Hematopoietic multipotent progenitor cell treated with erythropoietin and hydrocortisone succinate and interleukin-3 and kit ligand, for 4 days (in vitro differentiated cells): ENCODE results near the gene AGBL5.

Source experiments
- DNase-seq: peaks from one replicate; pipeline ENCODE4 v3.0.0-alpha.2; 2015

The AGBL5 gene, protein sequence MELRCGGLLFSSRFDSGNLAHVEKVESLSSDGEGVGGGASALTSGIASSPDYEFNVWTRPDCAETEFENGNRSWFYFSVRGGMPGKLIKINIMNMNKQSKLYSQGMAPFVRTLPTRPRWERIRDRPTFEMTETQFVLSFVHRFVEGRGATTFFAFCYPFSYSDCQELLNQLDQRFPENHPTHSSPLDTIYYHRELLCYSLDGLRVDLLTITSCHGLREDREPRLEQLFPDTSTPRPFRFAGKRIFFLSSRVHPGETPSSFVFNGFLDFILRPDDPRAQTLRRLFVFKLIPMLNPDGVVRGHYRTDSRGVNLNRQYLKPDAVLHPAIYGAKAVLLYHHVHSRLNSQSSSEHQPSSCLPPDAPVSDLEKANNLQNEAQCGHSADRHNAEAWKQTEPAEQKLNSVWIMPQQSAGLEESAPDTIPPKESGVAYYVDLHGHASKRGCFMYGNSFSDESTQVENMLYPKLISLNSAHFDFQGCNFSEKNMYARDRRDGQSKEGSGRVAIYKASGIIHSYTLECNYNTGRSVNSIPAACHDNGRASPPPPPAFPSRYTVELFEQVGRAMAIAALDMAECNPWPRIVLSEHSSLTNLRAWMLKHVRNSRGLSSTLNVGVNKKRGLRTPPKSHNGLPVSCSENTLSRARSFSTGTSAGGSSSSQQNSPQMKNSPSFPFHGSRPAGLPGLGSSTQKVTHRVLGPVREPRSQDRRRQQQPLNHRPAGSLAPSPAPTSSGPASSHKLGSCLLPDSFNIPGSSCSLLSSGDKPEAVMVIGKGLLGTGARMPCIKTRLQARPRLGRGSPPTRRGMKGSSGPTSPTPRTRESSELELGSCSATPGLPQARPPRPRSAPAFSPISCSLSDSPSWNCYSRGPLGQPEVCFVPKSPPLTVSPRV

GRCh38 chr2:27050996-27051901 lies at the start of gene AGBL5:
Gene AGBL5 (plus strand): TSS chr2:27051668. CDS start chr2:27052959, 1,291 bp downstream.
- DNase-seq, result peak; percentile 97

DNA sequence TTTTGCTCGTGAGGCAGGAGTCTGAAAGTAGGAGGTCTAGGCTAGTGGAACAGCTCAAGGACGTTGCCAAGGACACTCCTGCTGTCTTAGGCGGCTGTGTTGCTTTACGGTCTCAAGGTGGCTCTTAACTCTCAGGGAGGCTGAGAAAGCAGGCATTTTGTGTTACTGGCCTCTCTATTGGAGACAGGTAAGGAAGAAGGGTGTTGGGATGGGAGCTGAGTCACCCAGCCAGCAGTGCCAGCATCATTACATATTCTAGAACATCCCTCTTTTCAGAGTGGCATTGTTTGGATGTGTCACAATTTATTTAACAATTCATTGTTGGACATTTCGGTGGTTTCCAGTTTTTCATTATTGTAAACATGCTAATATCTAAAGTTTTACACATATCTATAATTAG lies 49.5 kb upstream of the AGBL5 start:
- no peak for DNase-seq

GRCh38 chr2:27003007-27003406 lies 48.5 kb upstream of the AGBL5 start:
- DNase-seq, result no peak

DNA sequence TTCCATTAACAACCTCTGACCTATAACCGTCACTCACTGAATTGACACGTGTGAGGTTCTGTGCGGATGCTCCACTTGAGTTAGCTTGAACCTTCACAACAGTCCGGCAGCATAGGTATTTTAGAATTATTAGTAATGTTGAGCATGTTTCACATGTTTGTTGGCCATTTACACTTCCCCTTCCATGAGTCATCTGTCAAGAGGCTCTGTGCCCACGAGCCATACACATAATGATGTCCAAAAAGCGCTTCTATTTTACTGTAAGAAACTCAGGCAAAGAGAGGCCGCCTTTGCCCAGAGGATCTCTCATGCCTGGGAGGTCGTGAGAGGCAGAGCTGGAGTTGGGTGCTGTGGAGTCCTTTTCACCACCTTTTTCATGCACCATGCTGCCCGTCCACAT lies 47.6 kb upstream of the AGBL5 start:
- DNase-seq, result no peak

DNA sequence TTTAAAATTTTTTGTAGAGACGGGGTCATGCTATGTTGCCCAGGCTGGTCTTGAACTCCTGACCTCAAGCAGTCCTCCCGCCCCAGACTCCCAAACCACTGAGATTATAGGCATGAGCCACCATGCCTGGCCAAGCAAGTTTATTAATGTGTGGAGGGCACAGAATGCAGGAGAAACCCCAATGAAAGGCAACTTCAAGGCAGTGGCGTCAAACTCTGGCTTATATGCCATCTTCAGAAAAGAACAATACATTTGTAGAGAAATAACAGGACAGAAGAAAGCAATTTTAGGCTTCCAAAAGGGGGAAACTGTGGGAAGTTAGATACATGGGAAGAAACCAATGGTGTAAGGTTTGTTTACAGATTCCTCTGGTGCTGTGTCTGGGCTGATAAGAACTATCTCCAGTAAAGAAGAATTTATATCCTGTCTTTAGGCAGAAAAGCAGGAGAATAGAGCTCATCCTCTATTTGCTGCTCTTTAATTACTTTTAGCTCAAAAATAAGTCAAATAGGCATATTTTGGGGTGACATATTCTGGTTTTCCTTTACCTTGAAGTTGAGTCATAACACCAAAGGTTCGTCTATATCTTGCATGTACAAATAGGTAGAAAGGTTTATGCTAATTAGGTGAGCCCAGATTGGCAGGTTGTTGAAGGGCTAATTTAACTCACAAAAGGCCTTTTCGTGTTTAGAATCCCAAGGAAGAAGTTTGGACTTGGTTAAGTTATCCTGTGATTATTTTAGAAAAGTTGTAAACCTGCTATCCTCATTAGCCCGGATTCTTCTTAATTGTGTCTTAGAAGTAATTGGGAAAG lies 44.7 kb upstream of the AGBL5 start:
- DNase-seq, result no peak

DNA sequence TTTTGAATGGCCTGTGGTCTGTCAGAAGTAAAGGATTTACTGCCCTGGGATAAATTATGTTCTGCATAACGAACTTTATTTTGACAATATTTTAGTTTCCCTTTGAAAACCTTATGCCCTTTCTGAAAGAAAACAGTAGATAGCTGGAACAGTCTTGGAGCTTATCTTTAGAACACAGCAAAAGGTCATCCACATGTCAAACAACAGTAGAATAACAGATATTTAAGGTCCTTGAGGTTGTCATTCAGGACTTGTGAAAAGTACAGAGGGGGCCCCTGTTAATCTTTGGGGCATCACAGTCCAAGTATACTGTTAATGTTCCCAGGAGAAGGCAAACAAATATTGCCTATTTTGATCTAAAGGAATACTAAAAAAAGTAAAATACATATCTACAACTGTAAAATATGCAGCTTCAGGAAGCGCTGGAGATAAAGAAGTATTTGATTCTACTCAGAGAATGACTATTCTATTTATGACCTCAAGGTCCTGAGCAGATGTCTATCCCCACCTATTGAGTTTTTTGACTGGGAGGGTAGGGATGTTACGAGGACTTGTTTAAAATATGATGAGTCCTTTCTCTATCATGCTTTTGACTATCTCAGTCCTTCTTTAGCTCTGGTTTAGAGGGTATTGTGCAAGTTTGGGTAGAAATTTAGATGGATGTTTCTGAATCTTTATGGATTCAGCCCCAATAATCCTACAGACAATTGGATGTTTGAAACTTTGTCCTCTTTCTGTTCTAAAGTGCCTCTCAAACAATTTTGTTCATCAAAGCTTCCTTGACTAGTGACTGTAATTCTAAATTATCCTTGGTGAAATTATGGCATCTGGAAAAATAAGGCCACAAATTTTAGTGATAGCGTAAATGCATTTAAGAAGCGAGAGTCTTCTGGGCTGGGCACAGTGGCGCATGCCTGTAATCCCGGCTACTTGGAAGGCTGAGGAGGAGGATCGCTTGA lies 43.8 kb upstream of the AGBL5 start:
- DNase-seq, result peak; percentile 71

DNA sequence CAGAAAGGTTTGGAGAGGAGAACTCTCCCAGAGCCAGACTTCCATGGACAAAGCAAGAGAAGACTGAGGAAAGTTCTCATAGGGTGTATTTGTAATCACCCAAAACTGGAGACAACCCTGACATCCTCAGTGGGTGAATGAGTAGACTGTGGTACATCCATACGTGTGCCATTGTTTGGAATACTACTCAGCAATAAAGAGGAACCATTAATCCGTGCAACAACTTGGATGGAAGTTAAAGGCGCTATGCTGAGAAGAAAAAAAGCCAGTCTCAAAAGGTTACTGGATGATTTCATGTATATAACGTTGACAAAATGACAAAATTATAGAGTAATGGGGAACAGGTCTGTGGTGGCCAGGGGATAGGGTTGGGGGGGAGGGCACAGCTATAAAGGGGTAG lies 42.8 kb upstream of the AGBL5 start:
- DNase-seq, result no peak

DNA sequence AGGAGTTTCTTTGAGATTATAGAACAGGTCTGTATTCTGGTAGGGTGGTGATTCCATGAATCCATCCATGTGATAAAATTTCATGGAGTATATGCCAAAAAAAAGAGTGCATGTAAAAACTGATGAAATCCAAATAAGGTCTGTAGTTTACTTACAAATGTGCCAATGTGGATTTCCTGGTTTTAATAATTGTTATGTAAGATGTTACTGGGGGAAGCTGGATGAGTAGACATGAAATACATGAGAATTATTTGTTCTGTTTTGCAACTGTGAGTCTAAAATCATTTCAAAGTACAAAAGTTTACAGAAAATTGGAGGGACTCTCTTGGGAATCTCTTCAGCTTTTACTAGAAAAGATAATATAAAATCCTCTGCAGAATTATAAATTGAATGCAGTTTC lies 42.4 kb upstream of the AGBL5 start:
- DNase-seq, result no peak

DNA sequence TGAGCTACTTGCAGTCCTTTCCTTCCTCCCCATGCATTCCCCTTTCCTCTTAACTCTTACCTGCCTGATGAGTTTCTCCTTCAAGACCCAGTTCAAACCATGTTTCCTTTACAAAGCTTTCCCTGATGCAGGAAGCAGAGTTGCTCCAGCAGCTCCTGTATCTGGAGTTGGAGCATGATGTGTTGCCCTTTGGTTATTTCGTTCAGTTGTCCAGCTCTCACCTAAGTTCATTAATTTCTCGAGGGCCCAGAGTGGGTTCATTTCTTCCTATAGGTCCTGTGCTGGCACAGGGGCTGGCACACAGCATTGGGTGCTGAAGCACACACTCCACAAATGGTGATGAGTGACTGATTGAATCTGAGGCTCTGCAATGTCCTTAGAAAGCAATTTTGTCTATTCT lies 41.8 kb upstream of the AGBL5 start:
- no peak for DNase-seq

DNA sequence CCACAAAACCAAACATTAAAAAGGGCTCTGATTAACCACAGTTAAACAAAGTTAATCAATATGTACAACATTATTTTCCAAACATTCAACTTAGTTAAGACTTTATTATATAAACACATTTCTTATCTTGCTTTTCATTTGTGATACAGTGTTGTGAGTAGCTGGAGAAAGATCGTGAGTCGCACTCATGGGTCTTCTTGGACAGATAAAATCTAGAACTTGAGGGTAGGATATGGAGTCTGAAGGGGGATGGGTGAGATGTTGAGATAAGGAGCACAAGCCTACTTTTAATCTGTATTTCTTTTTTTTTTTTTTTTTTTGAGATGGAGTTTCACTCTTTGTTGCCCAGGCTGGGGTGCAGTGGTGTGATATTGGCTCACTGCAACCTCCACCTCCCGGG lies 41.3 kb upstream of the AGBL5 start:
- peak; percentile 72 for DNase-seq

GRCh38 chr2:27013738-27014137 lies 37.7 kb upstream of the AGBL5 start:
- no peak for DNase-seq

- DNase-seq, result no peak
Measured at GRCh38 chr2:27014771-27015433, 36.6 kb upstream of the AGBL5 start.

DNA sequence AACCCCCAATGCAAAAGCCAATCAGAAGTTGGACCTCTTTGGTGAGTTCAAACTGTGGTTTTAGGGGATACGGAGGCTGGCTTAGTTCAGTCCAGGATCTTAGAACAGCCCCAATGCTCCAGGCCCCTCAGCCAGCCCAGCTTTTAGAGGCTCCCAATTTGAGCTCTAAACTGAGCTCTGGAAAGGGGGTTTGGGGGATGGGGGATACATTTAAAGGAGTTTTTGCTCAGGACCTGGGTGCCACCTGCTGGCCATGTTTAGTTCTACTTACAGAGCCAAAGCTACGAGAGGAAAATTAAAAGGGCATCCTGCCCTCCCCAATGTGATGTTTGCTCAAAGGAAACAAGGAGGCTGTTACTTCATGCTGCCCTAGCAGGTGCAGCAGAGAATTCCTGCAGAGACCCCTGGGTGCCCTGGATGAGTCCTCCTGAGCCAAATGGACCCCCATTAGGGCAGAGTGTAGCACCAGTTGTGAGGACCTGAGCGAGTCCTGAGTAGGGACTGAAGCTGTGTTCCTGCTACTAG lies 34.6 kb upstream of the AGBL5 start:
- peak; percentile 89 for DNase-seq

DNA sequence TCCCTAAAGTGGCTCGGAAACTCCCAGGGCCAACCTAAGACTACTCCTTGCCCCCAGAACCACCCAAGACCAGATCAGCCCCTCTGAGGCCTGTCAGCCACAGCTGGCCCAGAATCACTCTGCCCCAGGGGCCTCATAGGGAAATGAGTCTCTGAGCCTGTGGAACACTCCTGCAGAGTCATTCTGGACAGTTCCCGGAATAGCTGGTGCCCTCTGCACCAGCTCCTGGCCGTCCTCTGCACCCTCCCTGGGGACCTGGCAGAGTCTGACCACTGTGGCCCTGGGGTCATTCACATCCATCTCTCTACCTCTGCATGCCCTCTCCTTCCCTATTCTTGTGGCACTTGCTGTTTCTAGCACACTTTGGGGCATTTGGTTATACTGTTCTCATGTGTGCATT lies 33.3 kb upstream of the AGBL5 start:
- DNase-seq, result no peak

DNA sequence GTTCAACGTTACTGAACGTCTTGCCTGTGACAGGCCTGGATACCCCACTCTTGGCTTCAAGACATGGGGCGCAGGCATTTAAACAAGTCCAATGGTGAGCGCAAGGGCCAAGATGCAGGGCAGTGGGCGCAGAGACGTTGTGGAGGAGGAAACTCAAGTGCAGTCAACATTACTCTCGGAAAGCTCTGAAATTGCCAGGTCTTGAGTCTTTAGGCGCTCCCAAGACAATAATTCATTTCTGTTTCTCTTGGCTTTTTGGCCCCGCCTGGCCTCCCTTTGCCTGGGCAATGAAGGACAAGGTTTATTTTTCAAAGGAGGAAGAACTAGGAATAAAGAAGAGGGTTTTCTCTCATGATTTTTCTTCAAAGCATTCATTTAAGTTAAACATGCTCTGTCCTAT lies 32.0 kb upstream of the AGBL5 start:
- no peak for DNase-seq

- DNase-seq, result peak; percentile 77
Measured at GRCh38 chr2:27019931-27020855, 31.3 kb upstream of the AGBL5 start.

DNA sequence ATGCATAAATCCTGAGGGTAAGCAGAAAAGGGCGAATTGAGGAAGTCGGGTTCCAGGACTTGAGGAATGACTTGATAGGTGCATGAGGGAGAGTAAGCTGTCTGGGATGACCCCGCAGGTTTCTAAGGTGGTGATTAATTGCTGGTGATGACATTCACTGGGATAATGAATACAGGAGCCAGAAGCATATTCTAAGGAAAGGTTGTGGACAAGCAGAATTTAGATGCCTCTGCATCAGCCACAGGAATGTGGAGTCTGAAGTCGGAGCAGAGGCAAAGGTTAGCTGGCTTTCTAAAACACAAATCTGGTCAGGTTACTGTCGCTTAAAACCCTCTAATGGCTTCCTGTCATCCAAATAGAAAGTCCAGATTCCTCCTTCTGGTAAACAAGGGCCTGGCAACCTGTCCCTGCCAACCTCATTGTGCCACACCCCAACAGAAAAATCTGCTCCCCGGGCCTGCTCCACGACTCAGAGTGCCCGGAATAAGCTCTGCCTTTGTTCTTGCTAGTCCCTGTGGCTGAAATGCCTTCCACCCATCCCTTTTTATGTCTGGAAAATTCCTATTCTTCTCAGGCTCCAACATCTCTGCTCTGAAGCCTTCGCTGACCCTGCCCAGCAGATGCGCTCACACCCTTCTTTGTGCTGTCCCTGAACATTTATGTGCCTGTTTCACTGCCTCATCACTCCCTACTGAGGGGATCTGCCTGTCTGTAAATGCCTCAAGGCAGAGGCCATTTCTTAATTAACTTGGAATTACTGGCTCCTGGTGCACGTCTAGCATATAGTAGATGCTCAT lies 30.0 kb upstream of the AGBL5 start:
- DNase-seq, result no peak

DNA sequence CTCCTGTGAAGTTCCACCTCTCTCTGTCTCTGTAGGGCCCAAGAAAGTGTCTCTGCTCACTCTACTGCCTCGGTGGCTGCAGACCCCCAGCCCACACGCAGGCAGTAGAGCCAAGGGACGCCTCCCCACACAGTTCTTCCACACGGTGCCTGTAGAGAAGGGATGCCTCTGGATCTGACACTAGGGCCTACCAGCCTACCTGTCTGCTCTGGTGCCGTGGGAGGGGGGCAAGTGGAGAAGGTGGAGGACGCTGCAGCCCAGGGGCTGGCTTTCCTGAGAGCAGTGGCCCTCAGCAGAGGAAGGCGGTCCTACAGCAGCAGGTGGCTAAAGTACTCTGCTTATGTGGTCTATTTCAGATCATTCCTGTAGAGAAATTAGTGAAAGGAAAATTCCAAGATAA lies 27.7 kb upstream of the AGBL5 start:
- no peak for DNase-seq
